HEK293 (cell line): ENCODE results near the gene SLIT1.

Experiments used
- FEZF1 ChIP-seq: fragments of 450-650 bp; formaldehyde crosslinking; IDR thresholded peaks from 2 replicates; pipeline ENCODE4 v1.5.1; 2016; ENCODE audit warnings: missing biosample characterization, missing genetic modification characterization
- GLI4 ChIP-seq: fragments of 450-650 bp; formaldehyde crosslinking; IDR thresholded peaks from 2 replicates; pipeline ENCODE4 v1.5.1; 2016; ENCODE audit warnings: missing biosample characterization, missing genetic modification characterization
- PRDM1 ChIP-seq: fragments of 450-650 bp; formaldehyde crosslinking; IDR thresholded peaks from 2 replicates; pipeline ENCODE4; 2016; ENCODE audit warnings: missing biosample characterization, missing genetic modification characterization
- PRDM2 ChIP-seq: fragments of 450-650 bp; formaldehyde crosslinking; IDR thresholded peaks from 2 replicates; pipeline ENCODE4 v1.5.1; 2016; ENCODE audit warnings: missing biosample characterization, missing genetic modification characterization, borderline replicate concordance
- PRDM6 ChIP-seq: fragments of 450-650 bp; formaldehyde crosslinking; IDR thresholded peaks from 2 replicates; pipeline ENCODE4 v1.5.1; 2017; ENCODE audit warnings: missing biosample characterization, missing genetic modification characterization
- ZBTB11 ChIP-seq: fragments of 450-650 bp; formaldehyde crosslinking; conservative IDR thresholded peaks from 2 replicates; pipeline ENCODE4 v1.5.1; 2016; ENCODE audit warnings: low read depth, missing biosample characterization, missing genetic modification characterization
- ZBTB44 ChIP-seq: fragments of 450-650 bp; IDR thresholded peaks from 2 replicates; pipeline ENCODE4 v1.5.1; 2018; ENCODE audit warnings: missing biosample characterization, mild to moderate bottlenecking, missing genetic modification characterization
- ZBTB6 ChIP-seq: fragments of 450-650 bp; formaldehyde crosslinking; IDR thresholded peaks from 2 replicates; pipeline ENCODE4 v1.5.1; 2017; ENCODE audit warnings: missing biosample characterization, missing genetic modification characterization
- ZFHX2 ChIP-seq: fragments of 450-650 bp; formaldehyde crosslinking; conservative IDR thresholded peaks from 2 replicates; pipeline ENCODE4 v1.5.1; 2016; ENCODE audit warnings: missing biosample characterization, missing genetic modification characterization
- ZNF155 ChIP-seq: fragments of 450-650 bp; formaldehyde crosslinking; IDR thresholded peaks from 2 replicates; pipeline ENCODE4 v1.5.1; 2016; ENCODE audit warnings: missing biosample characterization, missing genetic modification characterization
- ZNF18 ChIP-seq: fragments of 450-650 bp; formaldehyde crosslinking; IDR thresholded peaks from 2 replicates; pipeline ENCODE4 v1.5.1; 2016; ENCODE audit warnings: missing biosample characterization, missing genetic modification characterization
- ZNF19 ChIP-seq: fragments of 450-650 bp; formaldehyde crosslinking; IDR thresholded peaks from 2 replicates; pipeline ENCODE4; 2016; ENCODE audit warnings: missing biosample characterization, missing genetic modification characterization, low read depth
- ZNF324 ChIP-seq: fragments of 450-650 bp; formaldehyde crosslinking; IDR thresholded peaks from 2 replicates; pipeline ENCODE4 v1.5.1; 2016; ENCODE audit warnings: missing biosample characterization, missing genetic modification characterization
- ZNF341 ChIP-seq: fragments of 450-650 bp; formaldehyde crosslinking; IDR thresholded peaks from 2 replicates; pipeline ENCODE4; 2016; ENCODE audit warnings: low read depth, missing biosample characterization, missing genetic modification characterization
- ZNF404 ChIP-seq: fragments of 450-650 bp; formaldehyde crosslinking; IDR thresholded peaks from 2 replicates; pipeline ENCODE4 v1.5.1; 2017; ENCODE audit warnings: missing biosample characterization, missing genetic modification characterization
- ZNF426 ChIP-seq: fragments of 450-650 bp; formaldehyde crosslinking; IDR thresholded peaks from 2 replicates; pipeline ENCODE4 v1.5.1; 2017; ENCODE audit warnings: missing biosample characterization, missing genetic modification characterization, mild to moderate bottlenecking, inconsistent platforms, moderate library complexity
- ZNF610 ChIP-seq: fragments of 450-650 bp; formaldehyde crosslinking; IDR thresholded peaks from 2 replicates; pipeline ENCODE4 v1.5.1; 2016; ENCODE audit warnings: missing biosample characterization, missing genetic modification characterization, borderline replicate concordance
- ZNF624 ChIP-seq: fragments of 450-650 bp; formaldehyde crosslinking; IDR thresholded peaks from 2 replicates; pipeline ENCODE4 v1.5.1; 2017; ENCODE audit warnings: missing biosample characterization, missing genetic modification characterization
- ZNF629 ChIP-seq: fragments of 450-650 bp; formaldehyde crosslinking; IDR thresholded peaks from 2 replicates; pipeline ENCODE4 v1.5.1; 2017; ENCODE audit warnings: missing biosample characterization, missing genetic modification characterization
- ZNF707 ChIP-seq: fragments of 450-650 bp; formaldehyde crosslinking; IDR thresholded peaks from 2 replicates; pipeline ENCODE4 v1.5.1; 2016; ENCODE audit warnings: missing biosample characterization, missing genetic modification characterization
- ZNF776 ChIP-seq: fragments of 450-650 bp; formaldehyde crosslinking; IDR thresholded peaks from 2 replicates; pipeline ENCODE4 v1.5.0; 2017; ENCODE audit warnings: missing biosample characterization, missing genetic modification characterization, borderline replicate concordance
- ZSCAN4 ChIP-seq: fragments of 450-650 bp; formaldehyde crosslinking; IDR thresholded peaks from 2 replicates; pipeline ENCODE4 v1.5.1; 2017; ENCODE audit warnings: missing biosample characterization, missing genetic modification characterization

The SLIT1 gene

GRCh38 chr10:97185326-97186058 lies at the start of gene SLIT1 (continued):
- TF ChIP-seq PRDM6 (no peak), PRDM2 (tag by site-specific recombination) (no peak), ZBTB6 (no peak), ZNF341 (tag by site-specific recombination) (peak; percentile 70), ZNF624 (tag by site-specific recombination) (no peak), GLI4 (no peak), FEZF1 (tag by site-specific recombination) (peak; percentile 55), ZSCAN4 (peak; percentile 91; the same call in 1 of the 2 replicates), ZNF629 (tag by site-specific recombination) (no peak), ZNF426 (tag by site-specific recombination) (no peak), ZBTB44 (tag by site-specific recombination) (no peak), ZFHX2 (peak; percentile 93), ZNF324 (tag by site-specific recombination) (no peak), ZNF776 (tag by site-specific recombination) (no peak), ZNF18 (tag by site-specific recombination) (peak; percentile 85), ZBTB11 (tag by site-specific recombination) (no peak), ZNF19 (tag by site-specific recombination) (no peak), ZNF404 (no peak), ZNF155 (tag by site-specific recombination) (no peak), PRDM1 (tag by site-specific recombination) (no peak), ZNF610 (tag by site-specific recombination) (no peak), ZNF707 (tag by site-specific recombination) (no peak)
